CD4-positive, alpha-beta T cell treated with Interleukin-6 for 4 hours (primary cell): ENCODE data around the gene CRCP.

ENCODE experiments used
- DNase-seq: peaks from one replicate; pipeline ENCODE4 v3.0.0-alpha.2; 2020; ENCODE audit warnings: mixed read lengths

The CRCP gene

DNA sequence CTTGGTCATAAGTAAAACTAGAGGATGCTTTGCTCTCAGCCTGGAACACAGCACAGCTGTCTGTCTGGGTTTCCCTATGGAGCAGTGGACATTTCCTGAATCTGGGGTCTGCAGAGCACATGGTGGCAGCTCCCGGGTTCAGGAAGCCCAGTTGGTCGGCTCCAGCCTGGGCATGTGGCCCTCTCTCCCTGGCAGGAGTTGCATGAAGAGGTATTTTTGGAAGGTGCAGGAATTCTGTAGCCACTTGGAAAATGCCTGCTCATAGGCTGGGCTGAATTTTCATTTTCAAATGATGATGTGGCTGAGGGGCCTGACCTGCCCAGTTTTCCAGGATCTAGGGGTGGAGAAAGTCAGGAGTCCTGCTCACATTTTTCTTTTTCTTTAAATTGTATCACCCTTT lies 83.8 kb downstream of the CRCP start:
- DNase-seq: no peak

DNA sequence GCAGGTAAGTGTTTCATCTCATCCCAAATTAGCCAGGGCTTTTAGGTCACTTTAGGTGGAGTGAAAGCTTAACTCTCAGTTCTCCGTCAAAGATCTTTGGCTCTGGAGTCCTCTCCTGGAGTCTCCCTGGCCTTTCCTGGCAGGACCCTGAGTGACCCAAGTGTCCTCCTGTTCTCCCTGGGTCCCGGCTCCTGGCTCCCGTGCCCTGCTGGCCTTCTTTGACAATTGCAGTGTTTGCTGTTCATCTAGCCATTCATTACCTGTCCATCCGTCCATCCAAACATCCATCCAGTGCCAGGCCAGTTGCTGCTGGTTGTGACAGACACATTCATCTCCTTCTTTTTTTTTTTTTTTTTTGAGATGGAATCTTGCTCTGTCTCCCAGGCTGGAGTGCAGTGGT lies 84.3 kb downstream of the CRCP start:
- no peak for DNase-seq

DNA sequence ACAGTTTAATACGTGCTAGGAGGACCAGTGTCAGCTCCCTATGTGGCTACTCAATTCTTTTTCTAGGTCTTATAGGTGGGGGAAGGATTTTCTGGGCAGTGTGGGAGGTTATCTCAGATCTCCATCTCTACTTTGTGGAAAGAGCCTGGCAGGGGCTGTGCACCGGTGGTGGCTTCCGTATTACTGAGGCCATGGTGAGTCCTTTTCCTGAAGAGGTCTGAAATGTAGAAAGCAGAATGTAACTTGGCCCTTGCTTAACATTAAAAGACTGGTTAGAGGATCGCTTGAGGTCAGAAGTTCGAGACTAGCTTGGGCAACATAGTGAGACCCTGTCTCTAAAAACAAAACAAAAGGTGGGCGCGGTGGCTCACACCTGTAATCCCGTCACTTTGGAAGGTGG lies 87.8 kb downstream of the CRCP start:
- DNase-seq: no peak
